BJ (cell line): ENCODE data around the gene RBM38. TPM values are rescaled to one million over a fixed set of nuclear protein-coding genes. Genes with fewer than 3 reads are reported as not detected.

Experiments
- CTCF ChIA-PET: fragments of 350-600 bp; formaldehyde crosslinking; extraction: SDS; loops from one replicate; lab custom pipeline; 2021; ENCODE audit warnings: antibody characterized with exemption, inconsistent platforms; lab: Yijun Ruan, JAX
- POLR2A ChIA-PET: fragments of 300-600 bp; sonication (Branson Sonifier 250); formaldehyde crosslinking; extraction: SDS; loops from one replicate; lab custom pipeline; 2021; ENCODE audit warnings: antibody characterized with exemption; lab: Charles Lee
- DNase-seq: peaks from one replicate; pipeline ENCODE4 v3.0.0-alpha.2; 2011; ENCODE audit warnings: low read depth
- H3K27me3 ChIP-seq: 2 replicates; pipeline ENCODE4 v1.6.0; 2011; ENCODE audit warnings: low read length; ENCODE audit not compliant: control insufficient read depth, insufficient read depth
- H3K36me3 ChIP-seq: 2 replicates; pipeline ENCODE4 v1.5.1; 2011; ENCODE audit warnings: low read length; ENCODE audit not compliant: control insufficient read depth, insufficient read depth
- H3K4me3 ChIP-seq: 2 replicates; pipeline ENCODE4 v1.5.1; 2011; ENCODE audit warnings: low read depth, mild to moderate bottlenecking, control low read depth, low read length
- polyA plus RNA-seq: library from polyadenylated mRNA; depleted of rRNA; stranded (reverse); fragments of >200 nt; gene quantifications from 2 replicates; pipeline ENCODE4 v1.2.3, GENCODE V29; 2011
- TF ChIP-seq, protein P1 (sequence below): IDR thresholded peaks from 2 replicates; pipeline ENCODE4 v1.5.1; 2011; ENCODE audit warnings: low read depth, mild to moderate bottlenecking, control low read depth, inconsistent platforms, low read length, moderate library complexity; ENCODE audit not compliant: insufficient read depth

RBM38 gene
- polyA plus RNA-seq, 1 experiment, result 5.2 TPM

DNA sequence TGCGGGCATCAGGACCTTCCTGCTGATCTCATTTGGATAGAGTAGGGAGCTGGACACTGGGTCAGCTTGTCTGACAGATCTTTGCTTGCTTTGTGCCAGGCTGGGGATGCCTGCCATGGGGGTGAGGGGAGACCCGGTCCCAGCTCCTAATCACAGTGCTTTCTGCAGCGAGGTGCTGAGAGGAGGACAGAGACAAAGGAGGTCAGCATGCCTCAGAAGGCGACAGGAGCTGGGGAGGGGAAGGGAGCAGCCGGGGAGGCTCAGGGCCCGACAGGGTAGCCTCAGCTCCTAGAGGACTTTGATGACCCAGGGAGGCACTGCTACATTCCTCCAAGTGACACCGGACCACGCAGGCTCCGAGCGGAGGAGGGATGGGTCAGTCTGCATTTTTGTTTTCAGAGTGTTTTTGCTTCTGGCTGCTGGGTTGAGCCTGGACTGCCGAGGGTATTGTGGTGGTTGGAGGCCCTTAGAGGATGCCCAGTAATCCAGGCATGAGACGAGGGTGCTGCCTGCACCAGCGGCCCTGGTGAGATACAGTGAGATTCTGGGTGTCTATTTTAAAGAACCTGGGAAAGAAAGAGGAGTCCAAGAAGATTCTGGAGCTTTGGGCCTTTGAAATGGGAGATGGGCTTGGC lies 7.8 kb downstream of the RBM38 start:
- H3K27me3 ChIP-seq, result no peaks in the 10 kb centered on the region
- TF ChIP-seq, protein P1, sequence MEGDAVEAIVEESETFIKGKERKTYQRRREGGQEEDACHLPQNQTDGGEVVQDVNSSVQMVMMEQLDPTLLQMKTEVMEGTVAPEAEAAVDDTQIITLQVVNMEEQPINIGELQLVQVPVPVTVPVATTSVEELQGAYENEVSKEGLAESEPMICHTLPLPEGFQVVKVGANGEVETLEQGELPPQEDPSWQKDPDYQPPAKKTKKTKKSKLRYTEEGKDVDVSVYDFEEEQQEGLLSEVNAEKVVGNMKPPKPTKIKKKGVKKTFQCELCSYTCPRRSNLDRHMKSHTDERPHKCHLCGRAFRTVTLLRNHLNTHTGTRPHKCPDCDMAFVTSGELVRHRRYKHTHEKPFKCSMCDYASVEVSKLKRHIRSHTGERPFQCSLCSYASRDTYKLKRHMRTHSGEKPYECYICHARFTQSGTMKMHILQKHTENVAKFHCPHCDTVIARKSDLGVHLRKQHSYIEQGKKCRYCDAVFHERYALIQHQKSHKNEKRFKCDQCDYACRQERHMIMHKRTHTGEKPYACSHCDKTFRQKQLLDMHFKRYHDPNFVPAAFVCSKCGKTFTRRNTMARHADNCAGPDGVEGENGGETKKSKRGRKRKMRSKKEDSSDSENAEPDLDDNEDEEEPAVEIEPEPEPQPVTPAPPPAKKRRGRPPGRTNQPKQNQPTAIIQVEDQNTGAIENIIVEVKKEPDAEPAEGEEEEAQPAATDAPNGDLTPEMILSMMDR, result no peak
- H3K4me3 ChIP-seq, result no peak overlapping the region
- H3K36me3 ChIP-seq, result peaks cover 11% of the 10 kb centered on the region
- ChIA-PET POLR2A (no interaction called here), CTCF (interaction anchor here (1.1 to 1.3 kb wide), 3 partner anchors 9 to 93 kb away, joined by 4 to 6 read pairs (median 4); no protein-coding TSS in a partner anchor)
- no peak for DNase-seq

DNA sequence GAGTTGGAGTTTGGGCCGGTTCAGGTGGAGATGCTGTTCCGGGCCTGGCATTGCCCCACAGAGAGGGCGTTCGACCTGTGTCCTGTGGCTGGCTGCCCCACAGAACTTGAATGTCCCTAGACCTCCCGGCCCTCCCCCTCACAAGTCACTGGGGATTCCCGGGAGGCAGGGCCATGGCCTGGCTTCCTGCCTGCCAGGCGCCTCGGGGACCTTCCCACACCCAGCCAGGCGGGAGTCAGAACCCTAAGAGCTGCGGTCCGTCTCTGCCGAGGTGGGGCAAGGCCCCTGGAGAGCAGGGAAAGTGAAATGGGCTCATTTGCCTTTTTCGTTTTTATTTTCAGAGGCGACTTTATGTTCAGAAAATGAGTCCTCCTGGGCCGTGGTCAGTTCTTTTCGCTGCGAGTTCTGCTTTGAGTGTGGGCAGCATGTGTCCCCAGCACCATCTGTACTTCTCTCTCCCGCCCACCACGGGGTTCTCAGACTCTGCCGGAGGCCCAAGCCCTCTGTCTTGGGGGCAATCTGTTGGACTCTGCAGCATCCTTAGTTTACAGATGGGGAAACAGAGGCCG lies 8.5 kb downstream of the RBM38 start:
- H3K36me3 ChIP-seq, result peaks cover 15% of the 10 kb centered on the region
- CTCF ChIA-PET, result interaction anchor here (1.0 to 1.3 kb wide), 2 partner anchors 9 to 96 kb away, joined by 3 to 4 read pairs; no protein-coding TSS in a partner anchor
- POLR2A ChIA-PET, result no interaction called here

DNA sequence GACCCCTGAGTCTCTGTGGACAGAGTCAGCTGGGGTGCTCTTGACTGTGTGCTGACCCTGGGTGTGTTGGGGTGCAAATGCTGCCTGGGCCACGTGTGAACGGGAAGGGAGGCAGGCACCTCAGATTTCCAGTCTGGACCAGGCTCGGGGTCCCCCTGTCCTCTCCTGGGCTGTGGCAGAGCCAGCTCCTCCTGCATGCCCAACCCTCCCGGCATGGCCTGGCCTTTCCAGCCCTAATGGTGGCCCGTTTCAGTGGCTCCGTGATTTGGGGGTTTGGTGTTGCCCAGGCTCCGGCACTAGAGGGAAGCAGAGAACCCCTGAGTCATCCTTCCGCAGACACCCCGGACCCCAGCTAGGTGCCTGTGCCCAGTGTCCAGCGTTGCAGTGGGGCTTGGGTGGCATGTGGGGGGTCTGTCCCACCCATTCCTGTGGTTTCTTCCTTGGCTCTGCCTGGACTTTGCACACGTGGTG lies 9.1 kb downstream of the RBM38 start:
- Histone ChIP-seq H3K36me3 (peaks cover 15% of the 10 kb centered on the region), H3K4me3 (no peak overlapping the region), H3K27me3 (no peaks in the 10 kb centered on the region)
- DNase-seq, result no peak
- CTCF ChIA-PET, result interaction anchor here (1.0 to 1.5 kb wide), 2 partner anchors 8 to 95 kb away, joined by 3 read pairs; no protein-coding TSS in a partner anchor
- TF ChIP-seq, protein P1, result no peak
- POLR2A ChIA-PET, result no interaction called here

More for the DNA sequence above, 8.5 kb downstream of the RBM38 start:
- no peak for DNase-seq
- Histone ChIP-seq H3K27me3 (no peaks in the 10 kb centered on the region), H3K4me3 (no peak overlapping the region)
- TF ChIP-seq, protein P1, result no peak

DNA sequence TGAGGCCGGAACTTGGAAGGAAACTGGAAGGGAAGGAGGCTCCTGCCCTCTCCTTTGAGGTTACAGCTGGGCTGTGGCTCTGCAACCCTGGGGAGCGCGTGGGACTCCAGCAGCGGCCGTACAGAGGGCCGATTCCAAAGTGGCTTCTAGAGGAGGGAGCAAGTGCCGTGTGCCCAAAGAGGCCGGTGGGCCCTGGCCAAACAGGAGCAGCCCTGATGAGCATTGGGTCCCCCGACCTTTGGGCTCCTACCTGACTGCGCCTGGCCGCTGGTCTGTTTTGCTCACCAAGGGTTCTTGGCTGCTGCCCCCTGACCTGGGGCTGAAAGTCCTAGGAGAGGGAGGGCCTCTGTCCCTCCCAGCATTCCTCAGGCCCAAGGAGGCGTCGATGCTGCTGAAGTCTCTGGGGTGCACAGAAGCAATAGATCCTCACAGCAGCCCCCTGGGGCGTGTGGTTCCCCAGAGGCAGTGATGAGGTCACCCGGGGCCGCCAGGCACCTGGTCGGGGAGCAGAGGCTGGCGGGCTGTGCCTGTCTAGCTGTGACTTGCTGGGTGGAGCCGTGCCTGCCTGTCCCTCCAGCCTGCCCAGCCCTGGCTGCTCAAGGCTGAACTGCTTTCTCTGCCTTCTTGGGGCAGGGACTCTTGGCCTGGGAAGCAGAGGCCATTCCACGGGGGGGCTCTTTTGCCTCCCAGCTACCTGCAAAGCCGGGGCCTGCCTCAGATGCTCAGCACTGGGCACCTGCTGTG lies 9.8 kb downstream of the RBM38 start:
- peaks cover 14% of the 10 kb centered on the region for H3K36me3 ChIP-seq
- ChIA-PET POLR2A (no interaction called here), CTCF (interaction anchor here (1.0 to 1.5 kb wide), 2 partner anchors 9 to 95 kb away, joined by 3 read pairs; no protein-coding TSS in a partner anchor)
- TF ChIP-seq, protein P1, result no peak
- H3K27me3 ChIP-seq, result no peaks in the 10 kb centered on the region
- H3K4me3 ChIP-seq, result no peak overlapping the region
- no peak for DNase-seq

DNA sequence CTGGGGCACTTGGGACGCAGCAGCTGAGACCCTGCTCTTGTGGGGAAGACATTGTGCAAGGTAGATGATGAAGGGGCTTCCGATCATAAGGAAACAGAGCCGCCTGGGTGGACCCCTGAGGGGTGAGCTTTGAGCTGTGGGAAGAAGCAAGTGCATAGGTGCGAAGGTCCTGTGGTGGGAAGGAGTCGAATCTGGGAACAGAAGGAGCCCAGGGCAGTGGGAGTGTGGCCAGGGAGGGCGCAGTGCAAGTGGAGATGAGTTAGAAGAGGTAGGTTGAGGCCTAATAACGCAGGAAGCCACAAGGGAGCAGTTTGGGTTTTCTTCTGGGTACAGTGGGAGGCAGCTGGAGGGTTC lies 10.3 kb downstream of the RBM38 start:
- CTCF ChIA-PET, result interaction anchor here (1.5 kb wide), 1 partner anchor 9 kb away, joined by 3 read pairs; no protein-coding TSS in a partner anchor
- no peaks in the 10 kb centered on the region for H3K27me3 ChIP-seq
- no peak for DNase-seq
- POLR2A ChIA-PET, result no interaction called here
- H3K4me3 ChIP-seq, result no peak overlapping the region
- TF ChIP-seq, protein P1, result no peak
- peaks cover 17% of the 10 kb centered on the region for H3K36me3 ChIP-seq
